KOPT-K1 (cell line): Measurements from ENCODE around the gene NRAP.

Experiments
- H3K27ac ChIP-seq: fragments of 200-600 bp; sonication (generic); 2 replicates; pipeline ENCODE4 v1.5.1; 2016; ENCODE audit warnings: antibody characterized with exemption, mild to moderate bottlenecking, low read depth, low read length; ENCODE audit not compliant: poor library complexity, severe bottlenecking
- H3K36me3 ChIP-seq: fragments of 200-600 bp; sonication (generic); 2 replicates; pipeline ENCODE4 v1.5.1; 2017; ENCODE audit warnings: antibody characterized with exemption, mild to moderate bottlenecking, low read length, moderate library complexity; ENCODE audit not compliant: insufficient read depth
- H3K9me3 ChIP-seq: fragments of 200-600 bp; sonication (generic); 2 replicates; pipeline ENCODE4 v1.5.1; 2017; ENCODE audit warnings: antibody characterized with exemption, low read length, mild to moderate bottlenecking; ENCODE audit not compliant: insufficient read depth, poor library complexity, severe bottlenecking

The NRAP gene

DNA sequence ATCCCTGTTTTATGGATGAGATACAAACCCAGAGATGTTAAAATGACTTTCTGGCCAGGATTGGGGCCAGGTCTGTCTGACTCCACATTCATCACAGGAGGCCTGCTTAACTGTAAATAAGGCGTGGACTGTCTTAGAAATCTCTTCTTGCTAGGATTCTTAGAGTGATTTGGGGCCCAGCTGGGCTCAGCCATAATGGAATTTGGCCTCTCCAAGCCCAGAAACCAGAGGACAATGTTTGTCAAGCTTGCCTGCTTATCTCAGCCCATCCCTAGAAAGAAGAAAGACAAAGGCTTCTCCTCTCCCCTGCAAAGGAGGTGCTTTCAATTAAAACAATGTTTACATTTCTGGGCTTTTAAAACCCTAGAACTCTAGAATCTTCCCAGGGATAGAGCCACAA is 108.1 kb downstream of the NRAP start:
- Histone ChIP-seq H3K27ac (no peak overlapping the region), H3K9me3 (no peaks in the 10 kb centered on the region), H3K36me3 (no peaks in the 10 kb centered on the region)

DNA sequence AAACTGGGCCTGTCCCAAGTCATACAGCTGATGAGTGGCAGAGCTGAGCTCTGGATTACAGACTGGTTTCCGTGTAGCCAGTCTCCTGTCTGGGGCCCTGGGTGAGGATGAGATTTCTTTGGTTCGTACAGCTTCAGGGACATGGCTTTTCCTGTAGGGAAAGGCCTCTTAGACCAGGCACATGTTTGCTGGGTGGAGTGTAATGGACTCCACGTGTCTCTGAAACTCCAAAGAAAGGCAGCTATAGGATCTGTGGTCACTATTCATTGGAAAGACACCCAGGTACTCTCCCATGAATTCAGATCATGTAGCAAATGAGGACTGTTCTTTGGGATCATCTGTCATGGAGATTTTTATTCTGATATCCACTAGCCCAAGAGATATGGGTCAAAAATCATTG is 108.6 kb downstream of the NRAP start:
- H3K36me3 ChIP-seq, result no peaks in the 10 kb centered on the region
- no peaks in the 10 kb centered on the region for H3K9me3 ChIP-seq
- H3K27ac ChIP-seq, result no peak overlapping the region

DNA sequence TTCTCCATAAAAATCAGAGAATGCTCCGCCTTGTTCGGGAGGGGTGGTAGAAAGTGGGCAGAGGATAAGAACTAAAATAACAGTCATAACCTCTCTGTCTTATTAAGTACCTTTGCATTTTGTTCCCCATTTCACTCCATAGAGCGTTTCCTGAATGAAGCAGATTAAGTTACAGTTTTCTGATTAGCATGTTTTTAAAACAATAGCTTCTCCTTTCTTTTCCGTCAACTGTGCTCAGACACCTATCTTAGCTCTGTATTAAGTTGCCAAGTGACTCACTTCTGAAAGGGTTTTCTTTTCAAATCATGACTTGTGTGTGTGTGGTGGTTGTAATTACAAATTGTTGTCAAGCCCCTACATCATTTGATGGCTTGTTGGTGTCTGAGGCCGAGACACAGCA is 109.6 kb downstream of the NRAP start:
- H3K27ac ChIP-seq, result no peak overlapping the region
- no peaks in the 10 kb centered on the region for H3K9me3 ChIP-seq
- no peaks in the 10 kb centered on the region for H3K36me3 ChIP-seq

DNA sequence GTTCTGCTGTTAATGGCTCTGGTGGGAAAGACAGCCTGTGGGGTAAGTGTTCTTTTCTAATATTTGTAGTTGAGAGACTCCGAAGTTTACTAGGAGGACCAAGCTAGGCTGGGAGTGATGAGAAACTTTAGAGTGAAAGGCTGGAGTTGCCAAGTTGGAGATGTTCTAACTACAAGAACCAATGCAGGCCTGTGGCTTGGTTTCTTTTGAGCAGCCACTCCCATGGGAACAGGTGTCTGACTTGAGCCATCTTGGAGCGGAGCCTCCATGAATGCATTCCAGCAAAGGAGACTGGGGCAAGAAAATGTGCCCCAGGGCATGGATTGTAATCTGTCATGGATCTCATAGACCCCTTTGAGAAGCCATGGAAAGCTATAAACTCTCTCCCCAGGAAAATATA is 110.7 kb downstream of the NRAP start:
- Histone ChIP-seq H3K9me3 (no peaks in the 10 kb centered on the region), H3K36me3 (no peaks in the 10 kb centered on the region), H3K27ac (no peak overlapping the region)

DNA sequence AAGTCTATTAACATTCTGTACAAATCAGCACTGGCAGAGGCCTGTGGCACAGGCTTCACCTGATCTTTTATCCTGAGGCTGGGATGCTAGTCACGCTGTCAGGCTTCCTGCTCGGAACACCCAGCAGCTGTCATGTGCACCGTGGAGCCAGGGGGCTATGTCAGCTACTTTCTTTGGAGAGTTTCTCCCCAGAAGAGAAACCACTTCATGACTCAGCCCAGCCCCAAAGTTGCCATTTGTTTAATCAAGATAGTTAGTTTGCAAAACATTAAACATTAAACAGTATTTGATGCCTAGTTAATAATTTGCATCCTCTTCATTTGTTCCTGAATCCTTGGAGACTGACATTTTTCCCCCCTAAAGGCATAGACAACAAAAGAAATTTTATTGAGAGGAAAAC is 111.1 kb downstream of the NRAP start, which contains the start of gene HABP2:
HABP2 (plus strand) TSS at position 353 of the 400 bp plus-strand sequence. CDS start 69 bp downstream, outside the sequence.
- no peaks in the 10 kb centered on the region for H3K9me3 ChIP-seq
- H3K36me3 ChIP-seq, result no peaks in the 10 kb centered on the region
- no peak within 1 kb of the TSS for H3K27ac ChIP-seq

DNA sequence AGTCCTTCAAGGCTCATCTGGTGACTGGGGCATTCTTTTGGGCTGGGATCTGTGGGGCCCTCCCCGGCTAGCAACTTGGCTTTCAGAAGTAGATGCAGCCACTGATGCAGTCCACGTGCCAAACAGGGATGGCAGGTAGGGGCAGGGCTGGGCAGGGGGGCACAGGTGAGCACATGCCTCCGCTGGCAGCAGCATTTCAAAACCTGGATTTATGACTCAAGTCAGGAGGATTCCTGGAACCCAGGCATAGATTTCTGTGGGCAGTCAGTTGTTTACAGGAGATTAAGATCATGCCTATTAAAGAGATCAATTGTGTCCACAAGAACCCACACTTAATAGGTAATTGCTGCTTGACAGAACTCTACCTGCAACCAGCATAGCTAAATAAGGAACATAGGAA is 111.8 kb downstream of the NRAP start:
- H3K9me3 ChIP-seq, result no peaks in the 10 kb centered on the region
- no peaks in the 10 kb centered on the region for H3K36me3 ChIP-seq
- H3K27ac ChIP-seq, result no peak overlapping the region

DNA sequence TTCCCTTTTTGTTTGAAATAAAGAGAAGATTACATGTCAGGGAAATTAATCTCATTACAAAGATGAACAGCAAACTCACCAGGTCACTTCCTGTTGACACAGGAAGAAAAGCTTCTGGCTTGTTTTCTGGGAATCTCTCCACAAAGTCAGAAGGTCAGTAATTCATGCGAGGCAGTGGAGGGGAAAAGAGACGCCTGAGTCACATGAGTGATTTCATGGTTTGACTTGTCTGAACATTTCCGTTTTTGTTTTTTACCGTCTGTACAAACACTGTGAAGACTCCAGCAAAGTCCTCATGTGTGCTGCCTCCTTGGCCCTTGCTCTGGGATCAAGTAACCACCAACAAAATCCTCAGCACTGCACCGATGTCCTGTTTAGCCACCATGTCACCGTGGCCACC is 113.5 kb downstream of the NRAP start:
- no peak overlapping the region for H3K27ac ChIP-seq
- H3K9me3 ChIP-seq, result no peaks in the 10 kb centered on the region
- no peaks in the 10 kb centered on the region for H3K36me3 ChIP-seq

DNA sequence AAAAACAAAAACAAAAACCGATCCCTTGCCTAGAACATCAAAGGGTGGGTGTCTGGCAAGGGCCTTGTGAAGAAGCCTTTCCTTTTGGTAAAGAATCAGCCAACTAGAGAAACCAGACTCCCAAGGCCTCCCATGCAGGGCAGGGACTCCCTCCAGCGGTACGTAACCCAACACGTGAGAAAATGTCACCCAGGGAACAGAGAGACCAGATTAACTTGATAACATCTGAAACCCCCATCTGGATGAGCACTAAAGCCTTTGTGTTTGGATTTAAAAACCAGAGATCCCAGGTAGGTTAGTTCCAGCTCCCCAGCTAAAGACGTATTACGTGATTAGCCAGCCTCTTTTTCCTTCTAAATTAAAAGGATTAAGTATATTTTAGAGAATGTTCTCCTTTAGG is 114.0 kb downstream of the NRAP start:
- Histone ChIP-seq H3K9me3 (no peaks in the 10 kb centered on the region), H3K36me3 (no peaks in the 10 kb centered on the region), H3K27ac (no peak overlapping the region)

DNA sequence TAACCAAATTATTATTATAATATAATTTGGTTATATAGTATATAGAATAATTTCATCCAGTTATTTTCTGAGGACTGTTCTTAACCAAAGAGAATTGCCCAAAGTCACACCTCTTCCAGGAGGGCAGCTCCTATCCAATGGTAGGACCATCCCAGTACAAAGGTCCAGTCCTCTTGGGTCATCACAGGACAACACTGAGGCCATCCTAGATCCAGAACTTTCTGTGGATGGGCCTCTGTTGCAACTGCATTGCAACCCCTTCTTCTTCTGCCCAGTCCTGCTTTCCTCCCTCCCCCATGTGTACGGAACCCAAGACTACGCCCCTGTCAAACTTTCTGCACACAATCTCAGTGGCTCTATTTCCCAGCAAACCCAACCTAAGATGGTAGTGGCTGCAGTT is 116.4 kb downstream of the NRAP start:
- Histone ChIP-seq H3K27ac (no peak overlapping the region), H3K36me3 (no peaks in the 10 kb centered on the region), H3K9me3 (no peaks in the 10 kb centered on the region)

DNA sequence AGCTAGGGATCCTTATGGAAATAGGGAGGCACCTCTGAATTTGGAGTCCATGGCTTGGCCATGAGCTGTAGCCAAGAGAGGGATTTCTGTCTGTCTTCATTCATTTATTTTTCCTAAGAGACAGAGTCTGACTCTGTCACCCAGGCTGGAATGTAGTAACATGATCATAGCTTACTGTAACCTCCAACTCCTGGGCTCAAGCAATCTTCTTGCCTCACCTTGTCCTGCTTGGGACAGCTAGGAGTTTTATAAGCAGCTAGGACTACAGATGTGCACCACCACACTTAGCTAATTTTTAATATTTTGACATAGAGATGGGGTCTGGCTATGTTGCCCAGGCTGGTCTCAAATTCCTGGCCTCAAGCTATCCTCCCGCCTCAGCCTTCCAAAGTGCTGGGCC is 119.4 kb downstream of the NRAP start:
- Histone ChIP-seq H3K36me3 (no peaks in the 10 kb centered on the region), H3K9me3 (no peaks in the 10 kb centered on the region), H3K27ac (no peak overlapping the region)

DNA sequence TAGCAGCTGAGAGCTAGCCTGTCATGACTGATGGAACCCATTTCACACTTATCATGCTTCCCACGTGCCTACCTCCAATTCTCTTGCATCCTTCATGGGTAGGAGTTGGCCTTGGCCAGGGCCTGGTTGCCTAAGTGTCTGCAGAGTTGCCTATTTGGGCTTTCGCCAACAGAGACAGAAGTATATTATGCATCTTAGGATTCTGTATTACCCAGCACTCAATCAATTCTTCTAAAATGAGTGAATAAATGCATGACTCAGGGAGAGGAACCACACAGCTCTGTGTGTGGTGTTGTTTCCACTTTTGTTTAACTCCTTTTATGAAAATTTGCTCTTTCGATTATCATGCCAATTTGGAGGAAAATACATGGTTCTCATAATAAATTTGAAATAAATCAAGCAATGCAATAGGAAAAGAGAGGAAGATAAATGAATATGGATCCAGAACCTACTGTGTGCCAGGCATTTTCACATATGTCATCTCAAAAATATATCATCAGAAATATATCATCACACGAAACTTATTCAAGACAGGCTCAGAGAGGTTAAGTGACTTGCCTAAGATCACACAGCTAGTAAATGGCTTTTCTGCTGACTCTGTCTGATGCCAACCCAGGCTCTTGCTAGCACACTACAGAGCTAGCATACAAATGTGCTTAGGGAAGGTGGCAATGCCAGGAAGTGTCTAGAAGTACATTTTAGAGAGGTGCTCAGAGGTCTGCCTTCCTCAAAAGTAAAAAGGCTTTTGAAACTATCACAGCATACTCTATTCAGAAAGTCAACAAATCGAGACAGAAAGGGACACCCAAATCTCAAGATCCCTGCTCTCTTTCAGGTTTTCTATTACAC is 120.5 kb downstream of the NRAP start:
- Histone ChIP-seq H3K27ac (no peak overlapping the region), H3K9me3 (no peaks in the 10 kb centered on the region)

DNA sequence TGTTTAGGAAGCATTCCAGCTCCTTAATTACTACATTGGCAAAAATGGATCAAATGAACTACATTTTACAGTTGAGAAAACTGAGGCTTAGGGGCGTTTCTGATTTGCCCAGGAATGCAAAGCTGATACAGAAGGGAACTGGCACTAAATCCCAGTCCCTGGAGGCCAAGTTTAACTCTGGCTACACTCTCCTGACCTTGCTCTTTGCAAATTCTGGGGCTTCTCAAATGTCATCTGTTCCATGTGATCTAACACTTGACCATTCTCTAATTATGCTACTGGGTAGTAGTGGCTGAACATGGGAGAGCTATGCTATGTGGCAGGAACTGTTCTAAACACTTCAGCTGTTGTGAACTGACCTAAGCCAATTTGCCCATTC is 122.3 kb downstream of the NRAP start:
- H3K36me3 ChIP-seq, result no peaks in the 10 kb centered on the region
- H3K27ac ChIP-seq, result no peak overlapping the region
- no peaks in the 10 kb centered on the region for H3K9me3 ChIP-seq

More for the DNA sequence above, 120.5 kb downstream of the NRAP start:
- no peaks in the 10 kb centered on the region for H3K36me3 ChIP-seq

DNA sequence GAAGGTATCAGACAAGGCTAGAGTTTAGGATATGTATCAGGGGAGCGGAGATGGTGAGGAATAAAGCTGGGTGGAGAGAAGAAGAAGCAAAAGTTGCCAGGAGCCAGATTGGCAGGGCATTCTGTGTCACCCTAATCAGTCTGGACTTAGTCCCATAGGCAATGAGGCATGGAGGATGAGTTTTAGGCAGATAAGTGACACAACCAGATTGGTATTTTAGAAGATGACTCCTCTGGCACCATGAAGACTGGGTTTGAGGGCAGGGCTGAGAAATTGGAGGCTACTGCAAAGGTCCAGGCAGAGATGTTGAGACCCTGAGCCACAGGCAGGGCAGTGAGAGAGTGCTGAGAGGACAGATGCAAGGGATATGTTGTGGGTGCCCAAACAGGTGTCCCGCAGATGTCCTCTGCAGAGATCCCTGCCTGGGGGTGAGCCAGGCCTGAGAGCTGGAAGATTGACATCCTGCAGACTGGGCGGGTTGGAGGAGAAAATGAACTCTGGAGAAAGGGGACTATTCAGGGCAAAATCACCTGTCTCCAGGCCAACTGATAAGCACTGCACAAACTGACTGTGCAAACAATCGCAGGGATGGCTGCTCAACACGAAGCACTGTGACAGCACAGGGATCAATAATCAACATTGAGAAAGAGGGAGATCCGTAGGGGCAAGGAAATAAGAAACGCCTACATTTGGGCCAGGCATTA is 122.8 kb downstream of the NRAP start:
- Histone ChIP-seq H3K36me3 (no peaks in the 10 kb centered on the region), H3K9me3 (no peaks in the 10 kb centered on the region), H3K27ac (no peak overlapping the region)

DNA sequence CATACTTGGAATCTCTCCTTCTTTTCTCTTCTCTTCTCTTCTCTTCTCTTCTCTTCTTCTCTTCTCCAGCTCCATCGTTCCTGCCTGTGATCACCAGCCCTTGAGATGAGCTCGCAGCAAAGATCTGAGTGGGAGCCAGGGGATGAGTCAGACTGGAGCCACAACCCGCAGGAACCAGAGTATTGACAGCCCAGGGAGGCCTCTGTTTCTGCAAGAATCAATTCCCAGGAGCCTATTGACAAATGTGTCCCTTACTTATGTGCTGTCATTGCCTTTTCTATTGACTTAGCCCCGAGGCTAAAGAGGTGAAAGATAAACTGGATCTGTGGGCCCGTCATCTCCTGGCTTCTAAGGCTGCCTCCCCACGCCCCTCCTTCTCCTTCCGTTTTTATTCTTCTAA is 124.1 kb downstream of the NRAP start:
- Histone ChIP-seq H3K27ac (no peak overlapping the region), H3K9me3 (no peaks in the 10 kb centered on the region), H3K36me3 (no peaks in the 10 kb centered on the region)
